Gastrocnemius medialis (tissue), 4 donors: ENCODE measurements around the gene SLC9A5. TPM values are rescaled to one million over a fixed set of nuclear protein-coding genes. Genes with fewer than 3 reads are reported as not detected.

Experiments used
- ATAC-seq, 2 donors: fragments of 150-250 bp; one replicate each; pipeline ENCODE4 v1.9.1; 2016
- DNase-seq, 2 donors: peaks; one replicate each; pipeline ENCODE4 v3.0.0-alpha.2; 2019
- H3K27ac ChIP-seq, 4 donors: fragments of 200-600 bp; sonication (generic); 1 replicate in 1 of 4; 2 replicates in 3 of 4; pipeline ENCODE4 v1.5.1; 2016 to 2018; ENCODE audit warnings: mild to moderate bottlenecking in 2 of 4, moderate library complexity in 1 of 4
- H3K27me3 ChIP-seq, 3 donors: fragments of 200-600 bp; sonication (generic) in 2 of 3; 1 replicate in 1 of 3; 2 replicates in 2 of 3; pipeline versions ENCODE4 v1.5.1 to v1.6.0; 2016 to 2019; ENCODE audit warnings: mild to moderate bottlenecking in 1 of 3, moderate library complexity in 1 of 3
- H3K36me3 ChIP-seq, 2 donors: fragments of 200-600 bp; sonication (generic) in 1 of 2; one replicate each; pipeline ENCODE4 v1.5.1; 2017 to 2018
- H3K4me1 ChIP-seq, 2 donors: fragments of 200-600 bp; sonication (generic) in 1 of 2; one replicate each; pipeline ENCODE4 v1.5.1; 2016 to 2017; ENCODE audit warnings: mild to moderate bottlenecking in 2 of 2
- H3K4me3 ChIP-seq, 4 donors: fragments of 200-600 bp; sonication (generic) in 3 of 4; 1 replicate in 1 of 4; 2 replicates in 3 of 4; pipeline ENCODE4 v1.5.1; 2016 to 2019; ENCODE audit warnings: mild to moderate bottlenecking in 2 of 4
- H3K9me3 ChIP-seq, 3 donors: fragments of 200-600 bp; sonication (generic) in 2 of 3; 1 replicate in 1 of 3; 2 replicates in 2 of 3; pipeline ENCODE4 v1.5.1; 2016 to 2019
- POLR2A ChIP-seq, 2 donors: fragments of 450-650 bp; IDR thresholded peaks; one replicate each; pipeline ENCODE4 v1.6.1; 2017; ENCODE audit warnings: antibody characterized with exemption in 2 of 2, mild to moderate bottlenecking in 2 of 2, moderate library complexity in 2 of 2
- in situ Hi-C, 4 donors: fragments of 200-750 bp; cut with MboI; loops; one replicate each; pipeline versions ENCODE4 v1.15.0 to v1.8.0; 2017; ENCODE audit warnings: low sequenced_read_pairs in 4 of 4
- intact Hi-C: fragments of 100-400 bp; cut with DNase I; formaldehyde crosslinking; loops from one replicate; pipeline ENCODE4 v1.15.1; 2023; ENCODE audit warnings: low total_unique reads
- total RNA-seq, 4 donors: library from RNA; depleted of rRNA; stranded (reverse); fragments of >200 nt; gene quantifications; one replicate each; pipeline versions ENCODE4 v1.1.0 to v1.2.3, GENCODE V29; 2016
- TF ChIP-seq, protein P1 (sequence below), 5 experiments: fragments of 450-650 bp in 3 of 5; fragments of 200-600 bp in 2 of 5; sonication (generic) in 2 of 5; IDR thresholded peaks in 4 of 5; conservative IDR thresholded peaks in 1 of 5; 1 replicate in 4 of 5; 2 replicates in 1 of 5; pipeline ENCODE4 v1.5.1; 2016 to 2019; ENCODE audit warnings: antibody characterized with exemption in 5 of 5, mild to moderate bottlenecking in 3 of 5, moderate library complexity in 3 of 5

The SLC9A5 gene
- total RNA-seq, 4 donors from 2014 or later, result 0.61 to 2.0 (median 1.2) TPM

DNA sequence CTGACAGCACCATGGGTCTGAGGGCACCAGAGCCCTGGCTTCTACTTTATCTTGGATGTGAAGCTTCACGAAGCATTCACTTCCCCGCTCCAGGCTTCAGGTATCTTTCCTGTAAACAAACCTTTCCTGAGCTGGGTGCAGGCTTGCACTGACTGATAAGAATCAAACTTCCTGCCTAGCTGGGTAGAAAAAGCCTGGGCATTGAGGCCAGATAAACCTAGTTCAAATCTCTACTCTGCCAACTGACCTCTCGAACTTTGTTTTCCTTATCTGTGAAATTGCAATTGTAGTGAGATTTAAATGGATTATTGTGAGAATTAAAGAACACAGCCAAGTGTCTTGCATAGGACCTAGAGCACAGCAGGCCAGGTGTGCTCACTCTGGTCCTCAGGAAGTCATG, 24.8 kb upstream of the SLC9A5 start:
- in situ Hi-C loops, result no loop called here
- no peak overlapping the region for H3K27ac ChIP-seq
- DNase-seq, result no peak
- TF ChIP-seq, protein P1, sequence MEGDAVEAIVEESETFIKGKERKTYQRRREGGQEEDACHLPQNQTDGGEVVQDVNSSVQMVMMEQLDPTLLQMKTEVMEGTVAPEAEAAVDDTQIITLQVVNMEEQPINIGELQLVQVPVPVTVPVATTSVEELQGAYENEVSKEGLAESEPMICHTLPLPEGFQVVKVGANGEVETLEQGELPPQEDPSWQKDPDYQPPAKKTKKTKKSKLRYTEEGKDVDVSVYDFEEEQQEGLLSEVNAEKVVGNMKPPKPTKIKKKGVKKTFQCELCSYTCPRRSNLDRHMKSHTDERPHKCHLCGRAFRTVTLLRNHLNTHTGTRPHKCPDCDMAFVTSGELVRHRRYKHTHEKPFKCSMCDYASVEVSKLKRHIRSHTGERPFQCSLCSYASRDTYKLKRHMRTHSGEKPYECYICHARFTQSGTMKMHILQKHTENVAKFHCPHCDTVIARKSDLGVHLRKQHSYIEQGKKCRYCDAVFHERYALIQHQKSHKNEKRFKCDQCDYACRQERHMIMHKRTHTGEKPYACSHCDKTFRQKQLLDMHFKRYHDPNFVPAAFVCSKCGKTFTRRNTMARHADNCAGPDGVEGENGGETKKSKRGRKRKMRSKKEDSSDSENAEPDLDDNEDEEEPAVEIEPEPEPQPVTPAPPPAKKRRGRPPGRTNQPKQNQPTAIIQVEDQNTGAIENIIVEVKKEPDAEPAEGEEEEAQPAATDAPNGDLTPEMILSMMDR (IDR thresholded peaks at IDR 0.05 in 4 of 5, conservative IDR thresholded peaks at IDR 0.05 in 1 of 5), result no peak
- no peak for TF ChIP-seq POLR2A (IDR thresholded peaks at IDR 0.05)
- H3K36me3 ChIP-seq, result peaks cover 0 to 10% of the 10 kb centered on the region in 2 donors
- H3K27me3 ChIP-seq, result no peaks in the 10 kb centered on the region
- no peaks in the 10 kb centered on the region for H3K9me3 ChIP-seq
- intact Hi-C loops, result no loop called here
- peaks cover 19 to 22% of the 10 kb centered on the region in 2 donors for H3K4me1 ChIP-seq
- ATAC-seq, result no peak
- no peak overlapping the region for H3K4me3 ChIP-seq

DNA sequence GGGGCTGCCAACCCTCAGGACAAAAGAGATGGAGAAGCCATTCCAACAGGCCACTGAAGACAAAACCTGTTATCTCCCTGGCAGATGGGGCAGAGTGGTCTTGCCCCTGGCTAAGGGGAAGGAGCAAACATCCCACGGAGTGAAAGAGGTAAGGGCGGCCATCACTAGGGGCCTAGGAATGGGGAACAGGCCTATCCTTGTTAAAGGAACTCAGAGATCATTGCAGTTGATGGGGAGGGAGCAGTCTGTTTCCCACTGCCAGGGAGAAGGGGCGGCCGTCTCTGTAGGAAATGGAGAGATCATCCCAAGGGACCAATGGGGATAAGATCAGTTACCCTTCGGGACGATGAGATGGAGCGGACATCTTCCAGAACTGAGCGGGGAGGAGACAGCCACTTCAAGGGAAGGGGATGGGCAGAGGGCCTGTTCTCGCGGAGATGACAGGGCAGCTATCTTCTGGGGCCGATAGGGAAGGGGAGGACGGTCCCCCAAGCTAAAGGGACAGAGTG, 22.4 kb upstream of the SLC9A5 start:
- Histone ChIP-seq H3K9me3 (no peaks in the 10 kb centered on the region), H3K27ac (peak overlapping the region; percentile 83 to 94 (median 85)), H3K4me1 (peaks cover 19 to 22% of the 10 kb centered on the region in 2 donors), H3K27me3 (no peaks in the 10 kb centered on the region), H3K36me3 (peaks cover 0 to 33% of the 10 kb centered on the region in 2 donors), H3K4me3 (peak overlapping the region; percentile 86 to 99 (median 96))
- in situ Hi-C loops, result no loop called here
- intact Hi-C loops, result no loop called here
- TF ChIP-seq, protein P1 (IDR thresholded peaks at IDR 0.05 in 4 of 5, conservative IDR thresholded peaks at IDR 0.05 in 1 of 5), result no peak
- no peak for TF ChIP-seq POLR2A (IDR thresholded peaks at IDR 0.05)
- ATAC-seq, result peak in 1 of 2 donors; percentile 13
- peak in 1 of 2 donors; percentile 14 for DNase-seq

DNA sequence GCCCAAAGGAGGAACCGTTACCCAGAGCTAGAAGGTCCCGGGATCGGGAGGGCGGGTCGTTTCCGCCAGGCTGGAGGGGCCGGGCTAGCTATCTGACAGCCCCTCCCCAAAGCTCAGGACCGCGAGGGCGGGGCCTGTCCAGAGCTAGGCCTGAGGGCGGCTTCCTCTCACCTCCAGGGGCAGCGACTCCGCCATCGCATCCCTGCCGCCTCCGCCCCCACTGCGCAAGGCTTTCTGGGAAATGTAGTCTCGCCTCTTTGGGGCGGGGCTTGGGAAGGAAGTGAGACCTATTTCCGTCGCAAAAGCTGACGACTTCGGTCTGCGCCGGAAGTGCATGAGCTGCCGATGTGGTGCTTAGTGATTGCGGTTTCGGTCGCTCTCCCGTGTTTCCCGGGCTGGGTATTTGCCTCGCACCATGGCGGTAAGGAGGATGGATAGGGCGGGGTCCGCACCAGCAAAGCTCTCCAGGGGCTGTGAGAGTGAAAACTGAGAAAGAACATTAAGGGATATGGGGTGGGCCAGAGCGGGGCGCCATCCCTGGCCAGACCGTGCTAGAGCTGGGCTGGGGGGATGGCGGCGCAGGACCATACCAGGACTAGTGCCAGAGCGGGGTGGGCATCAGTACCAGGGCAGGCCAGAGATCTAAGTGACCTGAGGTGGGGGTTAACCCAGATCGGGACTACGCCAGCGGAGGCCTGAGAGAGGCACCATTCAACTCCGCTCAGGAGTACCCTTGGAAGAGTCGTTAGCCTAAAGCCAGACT, 21.8 kb upstream of the SLC9A5 start, which contains the start of gene TMEM208:
Gene TMEM208, plus strand, starts transcription at position 327 of the 763 bp plus-strand sequence. Its CDS starts 89 bp downstream, at position 416.
- intact Hi-C loops, result loop anchor here (1.0 kb wide), 2 partner anchors 19 to 35 kb away; partner anchors contain the start of gene E2F4
- Histone ChIP-seq H3K27ac (peak within 1 kb of the TSS; percentile 83 to 94 (median 85)), H3K4me3 (peak within 1 kb of the TSS; percentile 86 to 99 (median 96)), H3K36me3 (peaks cover 0 to 39% of the 10 kb centered on the region in 2 donors), H3K9me3 (no peaks in the 10 kb centered on the region), H3K4me1 (peaks cover 19 to 22% of the 10 kb centered on the region in 2 donors), H3K27me3 (no peaks in the 10 kb centered on the region)
- in situ Hi-C loops, result no loop called here
- DNase-seq (peak; percentile 95 to 97), ATAC-seq (peak; percentile 89 to 93)
- peak; percentile 73 to 87 for TF ChIP-seq POLR2A (IDR thresholded peaks at IDR 0.05)
- TF ChIP-seq, protein P1 (IDR thresholded peaks at IDR 0.05 in 4 of 5, conservative IDR thresholded peaks at IDR 0.05 in 1 of 5), result peak in 1 of 5 experiments; percentile 33

DNA sequence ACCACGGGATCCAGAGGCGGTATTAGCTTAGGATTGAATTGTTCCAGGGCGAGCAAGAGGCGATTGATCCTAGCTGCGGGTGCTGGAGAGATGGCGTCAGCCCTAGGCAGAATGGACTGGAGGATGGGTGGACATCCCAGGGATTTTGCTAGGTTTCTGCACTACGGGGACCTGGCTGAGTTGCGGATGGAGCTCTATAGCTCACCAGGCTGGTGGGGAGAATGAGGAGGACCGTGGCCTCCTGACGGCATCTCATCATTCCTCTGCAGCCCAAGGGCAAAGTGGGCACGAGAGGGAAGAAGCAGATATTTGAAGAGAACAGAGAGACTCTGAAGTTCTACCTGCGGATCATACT, 21.2 kb upstream of the SLC9A5 start:
- TF ChIP-seq POLR2A (IDR thresholded peaks at IDR 0.05), result no peak
- TF ChIP-seq, protein P1 (IDR thresholded peaks at IDR 0.05 in 4 of 5, conservative IDR thresholded peaks at IDR 0.05 in 1 of 5), result no peak

More for the DNA sequence above, 21.2 kb upstream of the SLC9A5 start:
- in situ Hi-C loops, result no loop called here
- intact Hi-C loops, result loop anchor here (1.0 kb wide), 2 partner anchors 19 to 35 kb away; partner anchors contain the start of gene E2F4
- Histone ChIP-seq H3K4me1 (peaks cover 19 to 22% of the 10 kb centered on the region in 2 donors), H3K9me3 (no peaks in the 10 kb centered on the region), H3K27me3 (no peaks in the 10 kb centered on the region), H3K36me3 (peaks cover 0 to 41% of the 10 kb centered on the region in 2 donors), H3K4me3 (peak overlapping the region; percentile 86 to 99 (median 96)), H3K27ac (peak overlapping the region; percentile 83 to 94 (median 85))
- ATAC-seq, result no peak
- DNase-seq, result peak in 1 of 2 donors; percentile 16
